ENCODE measurements around the gene MKX.

Gene MKX

GRCh38 chr10:27643301-27643700 lies 102.3 kb downstream of the MKX start:
- DNase-seq = no peak

- DNase-seq = no peak
Observed at GRCh38 chr10:27642023-27642589, 103.5 kb downstream of the MKX start.

GRCh38 chr10:27638071-27638750 lies 107.4 kb downstream of the MKX start:
- no peak for DNase-seq

- no peak for DNase-seq
Observed at GRCh38 chr10:27637601-27638000, 108.0 kb downstream of the MKX start.

GRCh38 chr10:27636816-27637215 lies 108.8 kb downstream of the MKX start:
- DNase-seq = no peak

GRCh38 chr10:27635699-27636270 lies 109.8 kb downstream of the MKX start:
- DNase-seq = no peak

GRCh38 chr10:27635290-27635689 lies 110.3 kb downstream of the MKX start:
- no peak for DNase-seq

- DNase-seq = no peak
Observed at GRCh38 chr10:27628621-27629020, 117.0 kb downstream of the MKX start.

GRCh38 chr10:27626890-27627289 lies 118.7 kb downstream of the MKX start:
- DNase-seq = no peak

- no peak for DNase-seq
Observed at GRCh38 chr10:27625452-27626211, 120.0 kb downstream of the MKX start.

GRCh38 chr10:27624941-27625340 lies 120.7 kb downstream of the MKX start:
- DNase-seq = no peak
